Measurements from ENCODE around the gene PIKFYVE. TPM values are rescaled to one million over a fixed set of nuclear protein-coding genes. Genes with fewer than 3 reads are reported as not detected.
A peak's percentile ranks its signal among the peaks of the same experiment; 100 is the strongest.

PIKFYVE gene
- total and polyA plus RNA-seq, 2 of the 8 experiments (the other 6 are each of a cell fraction or from before 2014, with no cell fraction given) = 8.8 to 33.5 TPM

DNA sequence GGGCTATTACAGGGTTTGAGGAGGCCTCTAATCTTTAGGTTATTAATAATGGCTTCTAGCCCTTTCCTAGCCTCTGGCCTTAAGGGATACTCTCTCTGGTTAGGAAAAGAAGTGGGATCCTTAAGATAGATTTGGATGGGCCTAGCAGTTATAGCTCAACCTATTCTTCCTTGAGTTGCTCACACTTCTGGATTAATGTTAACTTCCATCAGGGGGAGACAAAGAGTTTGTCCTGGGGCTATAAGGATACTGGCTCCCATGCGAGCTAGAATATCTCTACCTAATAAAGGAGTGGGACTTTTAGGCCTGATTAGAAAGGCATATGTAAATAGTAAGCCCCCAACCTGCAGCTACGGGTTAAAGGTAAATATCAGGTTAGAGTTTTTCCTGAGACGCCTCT lies 126.2 kb downstream of the PIKFYVE start:
- H3K4me1 ChIP-seq (replicated peaks in 1 of 4; ENCODE audit: control insufficient read depth in 3 of 4, insufficient read depth in 4 of 4, low read length in 3 of 4) = no peaks in the 10 kb centered on the region
- H2BK20ac ChIP-seq (ENCODE audit: low read length) = no peak overlapping the region
- FAIRE-seq (no peak), DNase-seq (ENCODE audit: low read depth in 1 of 2, low spot score in 2 of 2) (no peak)
- no peak overlapping the region for H2BK12ac ChIP-seq (ENCODE audit: low read depth, low read length)
- H4K91ac ChIP-seq (replicated peaks; ENCODE audit: insufficient read length, low read length) = no peak overlapping the region
- H3K18ac ChIP-seq (ENCODE audit: extremely low read depth, low read length) = no peak overlapping the region
- no peak overlapping the region for H3K14ac ChIP-seq (ENCODE audit: insufficient read length)
- H2BK120ac ChIP-seq (replicated peaks; ENCODE audit: low read depth, low read length) = no peak overlapping the region
- H3K4me3 ChIP-seq (ENCODE audit: extremely low read depth in 1 of 4, insufficient read depth in 2 of 4, low read depth in 3 of 4, low read length in 4 of 4) = no peak overlapping the region
- H3K36me3 ChIP-seq (ENCODE audit: control insufficient read depth in 2 of 4, insufficient read depth in 4 of 4, low read length in 3 of 4) = no peaks in the 10 kb centered on the region; a peak in 1 of 8 replicates
- CTCF ChIA-PET (ENCODE audit: partially characterized antibody) = interaction anchor here (0.6 to 2.2 kb wide), 7 partner anchors 12 to 815 kb away, joined by 3 to 12 read pairs (median 4); partner anchors contain the start of gene PTH2R
- 85% methylated on average over 3 of the region's 3 CpGs; no CpG with 5 or more reads in 1 of the 2 experiments for WGBS, 2 experiments (ENCODE audit: extremely low coverage in 1 of 2, insufficient coverage in 1 of 2, insufficient read length in 1 of 2, insufficient replicate concordance in 2 of 2, low coverage in 1 of 2, low lambda C conversion rate in 2 of 2, missing lambda C conversion rate in 1 of 2)
- H3K4ac ChIP-seq (replicated peaks; ENCODE audit: insufficient read length, low read depth, low read length) = no peak overlapping the region
- H4K20me1 ChIP-seq (replicated peaks in 1 of 2; ENCODE audit: control insufficient read depth in 1 of 2, insufficient read depth in 2 of 2, low read length in 2 of 2) = no peaks in the 10 kb centered on the region
- no peak overlapping the region for H3K9ac ChIP-seq (replicated peaks in 1 of 4; ENCODE audit: extremely low read depth in 1 of 4, low read depth in 3 of 4, low read length in 3 of 4)
- no peak overlapping the region for H2BK5ac ChIP-seq (ENCODE audit: low read depth, low read length)
- H2BK15ac ChIP-seq (ENCODE audit: low read length) = no peak overlapping the region
- TF ChIP-seq POLR2A (IDR thresholded peaks at IDR 0.05; ENCODE audit: control extremely low read depth in 1 of 2, low read depth in 2 of 2, low read length in 2 of 2) = no peak
- TF ChIP-seq, protein P1, sequence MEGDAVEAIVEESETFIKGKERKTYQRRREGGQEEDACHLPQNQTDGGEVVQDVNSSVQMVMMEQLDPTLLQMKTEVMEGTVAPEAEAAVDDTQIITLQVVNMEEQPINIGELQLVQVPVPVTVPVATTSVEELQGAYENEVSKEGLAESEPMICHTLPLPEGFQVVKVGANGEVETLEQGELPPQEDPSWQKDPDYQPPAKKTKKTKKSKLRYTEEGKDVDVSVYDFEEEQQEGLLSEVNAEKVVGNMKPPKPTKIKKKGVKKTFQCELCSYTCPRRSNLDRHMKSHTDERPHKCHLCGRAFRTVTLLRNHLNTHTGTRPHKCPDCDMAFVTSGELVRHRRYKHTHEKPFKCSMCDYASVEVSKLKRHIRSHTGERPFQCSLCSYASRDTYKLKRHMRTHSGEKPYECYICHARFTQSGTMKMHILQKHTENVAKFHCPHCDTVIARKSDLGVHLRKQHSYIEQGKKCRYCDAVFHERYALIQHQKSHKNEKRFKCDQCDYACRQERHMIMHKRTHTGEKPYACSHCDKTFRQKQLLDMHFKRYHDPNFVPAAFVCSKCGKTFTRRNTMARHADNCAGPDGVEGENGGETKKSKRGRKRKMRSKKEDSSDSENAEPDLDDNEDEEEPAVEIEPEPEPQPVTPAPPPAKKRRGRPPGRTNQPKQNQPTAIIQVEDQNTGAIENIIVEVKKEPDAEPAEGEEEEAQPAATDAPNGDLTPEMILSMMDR (IDR thresholded peaks at IDR 0.05; ENCODE audit: control extremely low read depth in 1 of 3, insufficient read depth in 1 of 3, low read depth in 1 of 3, low read length in 3 of 3) = peak in 1 of 3 experiments; percentile 22; a peak in 1 of 4 replicates
- no peak overlapping the region for H2AK5ac ChIP-seq (ENCODE audit: low read depth, low read length)
- no peak overlapping the region for H3K56ac ChIP-seq (replicated peaks; ENCODE audit: insufficient read length, low read depth, low read length)
- H3K27me3 ChIP-seq (replicated peaks in 1 of 4; ENCODE audit: control insufficient read depth in 3 of 4, extremely low read depth in 1 of 4, insufficient read depth in 3 of 4, low read length in 3 of 4) = no peaks in the 10 kb centered on the region
- peaks cover 11 to 17% of the 10 kb centered on the region in 2 experiments for H3K9me3 ChIP-seq (ENCODE audit: insufficient read depth in 2 of 2, low read depth in 1 of 2, low read length in 1 of 2)
- no peaks in the 10 kb centered on the region for H3K79me2 ChIP-seq (ENCODE audit: control insufficient read depth in 1 of 2, insufficient read depth in 2 of 2, low read length in 2 of 2)
- no peaks in the 10 kb centered on the region for H3K79me1 ChIP-seq (ENCODE audit: low read depth, low read length)
- no peak overlapping the region for H3K23ac ChIP-seq (ENCODE audit: insufficient read length)
- POLR2A ChIA-PET (ENCODE audit: partially characterized antibody) = no interaction called here
- no peak overlapping the region for H4K8ac ChIP-seq (ENCODE audit: extremely low read depth, insufficient read depth, low read length)
- no peak overlapping the region for H2AFZ ChIP-seq (ENCODE audit: low read length)
- no peaks in the 10 kb centered on the region for H3K23me2 ChIP-seq (ENCODE audit: low read depth, low read length)
- H4K5ac ChIP-seq (ENCODE audit: insufficient read length, low read depth, low read length) = no peak overlapping the region
- H3K4me2 ChIP-seq (ENCODE audit: insufficient read depth in 1 of 2, low read depth in 2 of 2, low read length in 2 of 2) = no peak overlapping the region
- no peak overlapping the region for H3K27ac ChIP-seq (ENCODE audit: low read depth, low read length)
